H1 (cell line): ENCODE data around the gene BCAP31. TPM values are rescaled to one million over a fixed set of nuclear protein-coding genes. Genes with fewer than 3 reads are reported as not detected.

Experiments
- CBX8 ChIP-seq: fragments of 300-800, 300-1000 bp; sonication (generic); IDR thresholded peaks from 2 replicates; pipeline ENCODE4 v1.7.1; 2016; ENCODE audit warnings: low read depth, low read length, borderline replicate concordance
- NRF1 ChIP-seq: IDR thresholded peaks from 2 replicates; pipeline ENCODE4 v1.6.1; 2011; ENCODE audit warnings: mild to moderate bottlenecking, low read depth, low read length, improper control_type of control experiment
- TBP ChIP-seq: IDR thresholded peaks from 2 replicates; pipeline ENCODE4 v1.6.1; 2011; ENCODE audit warnings: low read depth, low read length, improper control_type of control experiment
- TEAD4 ChIP-seq: IDR thresholded peaks from 2 replicates; pipeline ENCODE4 v1.6.1; 2012; ENCODE audit warnings: low read depth, low read length, inconsistent platforms, mixed read lengths
- polyA plus RNA-seq, 7 experiments: library from polyadenylated mRNA; depleted of rRNA in 3 of 7; stranded (reverse) in 5 of 7; unstranded in 2 of 7; fragments of >200 nt in 5 of 7; fragments of 200-250 nt in 2 of 7; gene quantifications; 1 replicate in 5 of 7; 2 replicates in 1 of 7; 4 replicates in 1 of 7; pipeline versions ENCODE4 v1.2.1 to v1.2.3, GENCODE V29; 2011 to 2013; ENCODE audit warnings: missing spikeins in 2 of 7, mixed read lengths in 2 of 7
- total RNA-seq: library from RNA; stranded (reverse); fragmentation: NEBNext Ultra II Directional; extraction: Animal tissue kit (Norgen Biotek cat#: 25700); gene quantifications from 2 replicates; pipeline ENCODE4 v1.2.1, GENCODE V29; 2021

Gene BCAP31
- total and polyA plus RNA-seq, 2 of the 8 experiments (the other 6 are each of a cell fraction or from before 2014, with no cell fraction given) = 136 to 159 TPM

- TF ChIP-seq CBX8 = no peak
- no peak for TF ChIP-seq TBP
- no peak for TF ChIP-seq TEAD4
- TF ChIP-seq NRF1 = no peak
Observed at GRCh38 chrX:153714256-153714655, 9.9 kb downstream of the BCAP31 start (continued).
